Measurements from ENCODE around the gene CORO1C.
"Not testable (repeated sequence)": the region's sequence is repeated elsewhere in the genome, so short reads cannot be mapped to it uniquely, and the experiment has no call there.

Gene CORO1C

DNA sequence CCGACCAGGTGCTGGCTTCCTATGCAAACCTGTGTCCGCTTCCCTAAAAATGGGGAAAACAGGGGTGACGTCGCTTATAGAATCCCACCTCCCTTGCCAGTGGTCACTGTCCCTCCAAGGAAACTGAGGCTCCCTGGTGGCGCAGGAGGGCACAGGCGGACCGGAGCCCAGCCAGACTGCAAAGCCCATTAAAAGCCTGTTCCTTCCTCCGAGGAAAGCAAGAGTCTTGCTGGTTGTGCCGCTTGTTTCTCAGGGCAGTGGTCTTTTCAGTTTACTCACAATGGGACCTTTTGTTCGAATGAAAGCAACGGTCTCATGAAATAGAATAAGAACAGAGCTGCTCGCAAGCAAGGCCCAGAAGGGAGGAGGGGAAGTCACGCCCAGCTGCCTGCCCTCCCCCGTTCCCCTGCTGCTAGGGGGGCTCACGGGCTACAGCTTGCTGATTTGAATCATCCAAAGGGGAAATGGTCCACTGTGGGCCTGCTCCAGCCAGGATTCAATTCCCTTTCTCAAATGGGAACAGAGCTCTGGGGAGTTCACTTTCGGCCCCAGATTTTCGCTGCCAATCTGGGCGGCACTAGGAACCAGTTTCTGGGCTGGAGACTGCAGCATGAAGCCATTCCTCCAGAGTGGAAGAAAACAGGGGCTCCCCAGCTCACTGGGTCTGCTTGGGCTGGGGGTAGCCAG, 93.0 kb downstream of the CORO1C start:
- in situ Hi-C loops (cut with HindIII; ENCODE audit: low sequenced_read_pairs) = no loop called here

DNA sequence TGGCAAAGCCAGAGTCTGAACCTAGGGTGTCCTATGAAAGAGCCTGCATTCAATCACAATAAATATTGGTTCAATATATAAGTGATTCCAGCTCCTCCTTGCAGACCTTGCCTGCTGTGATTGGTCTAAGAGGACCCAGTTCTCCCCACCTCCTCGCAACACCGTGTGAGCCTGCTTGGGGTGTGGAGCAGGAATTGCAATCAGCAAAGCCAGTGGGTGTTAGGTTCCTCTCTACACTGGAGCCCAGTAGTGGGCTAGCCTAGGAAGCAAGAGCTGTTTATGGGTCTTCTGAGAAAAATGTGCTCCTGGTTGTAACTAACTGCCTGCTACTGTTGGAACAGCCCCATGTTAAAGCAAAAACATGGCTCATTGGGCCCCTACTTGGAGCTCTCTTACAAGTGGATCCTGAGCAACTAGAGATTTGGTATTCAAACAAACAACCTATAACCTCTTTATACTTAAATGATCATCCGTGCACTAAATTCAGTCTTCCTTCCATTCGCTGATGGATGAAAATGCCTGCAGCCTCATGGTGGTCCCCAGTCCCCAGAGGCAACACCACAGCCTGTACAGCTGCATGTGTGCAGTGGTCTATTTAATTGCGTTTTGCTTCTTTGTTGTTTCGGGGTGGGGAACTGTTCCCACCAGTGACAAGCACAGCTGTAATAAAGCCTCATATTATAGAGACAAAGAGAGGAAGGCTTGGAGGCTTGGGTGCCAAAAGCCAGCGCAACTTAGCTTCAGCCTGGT, 93.9 kb downstream of the CORO1C start:
- in situ Hi-C loops (cut with HindIII; ENCODE audit: low sequenced_read_pairs) = no loop called here

DNA sequence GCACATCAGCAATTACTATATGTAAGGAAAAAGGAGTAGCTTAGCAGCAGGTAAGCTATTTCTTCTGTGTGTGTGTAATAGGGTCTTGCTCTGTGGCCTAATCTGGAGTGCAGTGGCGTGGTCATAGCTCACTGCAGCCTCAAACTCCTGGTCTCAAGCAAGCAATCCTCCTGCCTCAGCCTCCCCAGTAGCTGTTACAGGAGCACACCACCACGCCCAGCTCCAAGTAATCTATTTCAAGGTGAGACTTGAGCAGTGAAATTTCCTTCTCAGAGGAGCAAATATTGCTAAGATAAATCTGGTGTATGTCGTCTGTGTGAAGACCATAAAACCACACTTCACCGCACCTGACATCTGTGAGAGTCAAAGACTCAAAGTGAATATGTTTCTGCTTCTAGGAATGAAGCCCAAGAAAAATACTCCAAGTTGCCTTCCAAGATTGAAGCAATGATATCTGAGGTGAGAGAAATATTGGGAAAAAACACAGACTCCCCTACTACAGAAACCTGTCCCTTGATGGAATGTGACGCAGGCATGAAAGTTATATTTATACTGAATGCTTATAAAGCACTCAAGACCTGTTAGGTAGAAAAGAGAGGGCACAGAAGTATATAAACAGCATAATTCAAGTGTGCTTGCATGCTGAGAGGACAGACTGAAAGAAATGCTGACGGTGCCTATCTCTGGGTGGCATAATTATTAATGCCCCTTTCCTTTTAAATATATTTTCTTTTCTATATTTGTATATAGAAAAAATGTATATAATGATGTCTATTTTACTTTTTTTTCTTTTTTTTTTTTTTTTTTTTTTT, 95.1 kb downstream of the CORO1C start:
- in situ Hi-C loops (cut with HindIII; ENCODE audit: low sequenced_read_pairs) = no loop called here

DNA sequence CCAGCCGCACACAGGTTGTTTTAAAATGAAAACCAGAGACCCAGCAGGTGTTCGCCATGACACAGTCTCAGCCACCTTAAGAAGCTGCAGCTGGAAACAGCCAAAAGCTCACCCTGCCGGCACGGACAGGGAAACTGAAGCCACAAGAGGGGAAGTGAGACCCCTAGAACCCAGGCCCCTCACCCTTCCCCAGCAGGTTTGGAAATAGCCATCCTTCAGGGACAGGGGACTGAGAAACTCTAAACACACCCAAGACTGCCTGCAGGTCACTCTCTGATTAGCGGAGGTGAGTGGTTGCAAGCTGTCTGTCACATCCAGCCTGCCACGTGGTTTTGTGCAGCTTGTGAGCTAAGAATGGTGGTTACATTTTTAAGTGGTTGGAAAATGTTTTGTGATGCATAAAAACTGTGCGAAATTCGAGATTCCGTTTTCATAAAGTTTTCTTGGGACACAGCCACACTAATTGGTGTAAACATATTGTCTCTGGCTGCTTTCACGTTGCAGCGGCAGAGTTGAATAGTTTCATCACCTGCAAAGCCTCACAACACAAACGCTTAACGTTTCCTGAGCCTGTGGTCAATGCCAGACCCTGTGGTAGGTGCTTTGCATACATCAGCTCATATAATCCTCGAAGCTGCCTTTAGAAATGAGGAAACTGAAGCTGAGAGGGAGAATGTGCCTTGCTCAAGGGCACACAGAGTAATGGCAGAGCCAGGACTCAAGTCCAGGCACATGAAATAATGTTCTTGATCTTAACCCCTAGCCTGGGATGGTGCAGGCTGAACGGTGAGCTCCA, 95.9 kb downstream of the CORO1C start:
- in situ Hi-C loops (cut with HindIII; ENCODE audit: low sequenced_read_pairs) = no loop called here

DNA sequence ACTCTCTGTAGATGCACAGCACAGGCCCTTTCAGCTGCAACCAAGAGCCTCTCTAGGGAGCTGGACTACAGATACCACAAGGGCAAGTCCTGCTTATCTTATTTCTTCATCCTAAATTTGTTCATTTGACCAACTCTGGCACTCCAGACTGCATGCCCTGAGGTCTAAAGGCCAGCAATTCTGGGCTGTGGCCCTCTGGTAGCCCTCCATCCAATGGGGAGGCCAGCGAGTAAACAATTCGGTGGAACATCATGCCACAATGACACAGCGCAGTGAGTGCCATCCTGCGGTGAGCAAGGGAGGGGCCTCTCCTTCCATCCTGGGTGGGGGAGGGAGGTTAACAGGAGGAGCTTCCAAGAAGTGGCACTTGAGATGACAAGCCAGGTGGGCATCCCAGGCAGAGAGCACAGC, 97.0 kb downstream of the CORO1C start:
- in situ Hi-C loops (cut with HindIII; ENCODE audit: low sequenced_read_pairs) = no loop called here

DNA sequence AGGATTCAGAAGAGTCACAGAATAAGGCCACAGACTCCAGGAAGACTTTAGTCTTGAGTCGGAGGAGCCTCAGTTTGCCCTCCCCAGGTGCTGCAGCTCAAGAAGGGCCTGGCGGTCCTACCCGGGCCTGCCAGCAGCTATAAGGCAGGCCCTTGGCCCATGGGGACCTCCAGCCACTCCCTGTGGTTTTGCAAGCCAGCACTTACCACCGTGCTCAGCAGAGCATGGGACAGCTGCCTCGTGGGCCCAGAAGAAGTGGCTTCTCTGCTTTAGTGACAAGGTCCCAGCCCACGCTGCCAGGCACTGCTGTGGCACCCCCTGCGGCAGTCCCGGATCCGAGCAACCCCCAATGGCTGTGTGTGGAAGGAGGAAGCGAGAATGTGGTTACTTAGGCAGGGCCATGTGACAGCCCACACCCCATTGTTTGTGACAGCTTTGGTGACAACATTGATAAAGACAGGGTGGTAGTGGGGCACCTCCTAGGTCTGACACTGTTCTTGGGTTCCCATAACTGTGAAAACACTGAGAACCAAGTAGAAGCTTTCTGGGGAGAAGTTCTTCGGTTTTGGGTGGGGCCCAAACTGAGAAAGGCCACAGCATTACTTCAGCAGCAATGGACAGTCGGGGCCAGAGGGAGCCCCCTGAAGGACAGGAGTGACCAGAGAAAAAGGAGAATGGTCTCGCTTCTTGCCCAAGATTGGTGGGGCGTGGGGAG, 97.6 kb downstream of the CORO1C start, which contains the start of gene SELPLG:
SELPLG (minus strand) TSS at position 361 of the 715 bp plus-strand sequence. CDS start 9,587 bp downstream, outside the sequence.
- in situ Hi-C loops (cut with HindIII; ENCODE audit: low sequenced_read_pairs) = no loop called here

DNA sequence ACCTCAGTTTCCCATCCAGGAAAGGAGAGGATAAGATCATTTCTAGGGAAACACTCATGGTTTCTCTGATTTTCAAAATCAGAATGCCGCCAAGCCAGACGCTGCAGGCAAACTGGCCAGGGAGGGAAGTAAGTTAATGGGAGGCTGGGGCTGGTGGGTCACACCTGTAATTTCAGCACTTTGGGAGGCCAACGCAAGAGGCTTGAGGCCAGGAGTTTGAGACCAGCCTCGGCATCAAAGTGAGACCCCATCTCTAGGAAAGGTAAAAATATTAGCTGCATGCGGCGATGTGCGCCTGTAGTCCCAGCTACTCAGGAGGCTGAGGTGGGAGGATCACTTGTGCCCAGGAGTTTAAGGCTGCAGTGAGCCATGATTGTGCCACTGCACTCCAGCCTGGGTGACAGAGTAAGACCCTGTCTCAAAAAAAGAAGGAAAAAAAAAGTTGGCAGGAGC, 98.2 kb downstream of the CORO1C start:
- in situ Hi-C loops (cut with HindIII; ENCODE audit: low sequenced_read_pairs) = no loop called here

DNA sequence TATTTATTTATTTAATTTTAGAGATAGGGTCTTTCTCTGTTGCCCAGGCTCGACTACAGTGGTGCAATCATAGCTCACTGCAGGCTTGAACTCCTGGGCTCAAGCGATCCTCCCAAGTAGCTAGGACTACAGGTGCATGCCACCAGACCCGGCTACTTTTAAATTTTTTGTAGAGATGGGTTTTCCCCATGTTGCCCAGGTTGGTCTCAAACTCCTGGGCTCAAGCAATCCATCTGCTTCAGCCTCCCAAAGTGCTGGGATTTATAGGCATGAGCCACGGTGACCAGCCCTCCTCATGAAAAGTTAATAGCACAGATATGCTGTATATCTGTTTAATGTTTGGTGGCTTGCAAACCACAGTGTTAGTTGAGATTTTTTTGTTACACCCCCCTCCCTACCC, 100.1 kb downstream of the CORO1C start:
- in situ Hi-C loops (cut with HindIII; ENCODE audit: low sequenced_read_pairs) = not testable (repeated sequence)

DNA sequence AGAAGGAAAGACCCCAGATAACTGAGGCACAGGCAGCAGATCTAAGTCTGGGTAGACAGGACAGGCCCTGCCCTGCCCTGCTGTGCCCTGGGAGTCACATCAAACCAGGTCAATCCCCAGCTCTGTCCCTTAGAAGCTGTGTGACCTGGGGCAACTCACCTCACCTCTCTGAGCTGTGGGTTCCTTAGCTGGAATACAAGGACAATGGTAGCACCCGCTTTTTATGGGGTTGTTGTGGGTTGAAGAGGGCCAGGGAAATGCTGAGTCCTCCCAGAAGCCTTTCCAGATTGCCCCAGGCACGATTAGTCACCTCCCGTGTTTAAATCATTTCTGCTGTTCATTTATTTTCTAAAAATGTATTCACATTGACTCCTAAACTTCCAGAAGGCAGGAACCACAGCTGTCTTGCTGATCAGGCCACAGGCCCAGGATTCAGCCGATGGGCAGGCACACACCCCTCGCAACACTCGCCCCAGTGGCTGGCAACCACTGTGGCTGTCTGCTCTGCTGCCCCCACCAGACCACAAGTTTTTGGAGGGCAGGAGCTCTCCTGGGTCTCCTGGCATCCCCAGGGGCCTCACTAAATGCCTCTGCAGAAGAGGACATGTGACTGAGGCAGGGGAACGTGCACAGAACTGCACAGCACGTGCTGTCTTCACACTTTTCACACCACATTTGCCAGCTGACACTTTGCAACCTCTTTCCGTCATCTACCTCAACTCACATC, 100.7 kb downstream of the CORO1C start:
- in situ Hi-C loops (cut with HindIII; ENCODE audit: low sequenced_read_pairs) = no loop called here

DNA sequence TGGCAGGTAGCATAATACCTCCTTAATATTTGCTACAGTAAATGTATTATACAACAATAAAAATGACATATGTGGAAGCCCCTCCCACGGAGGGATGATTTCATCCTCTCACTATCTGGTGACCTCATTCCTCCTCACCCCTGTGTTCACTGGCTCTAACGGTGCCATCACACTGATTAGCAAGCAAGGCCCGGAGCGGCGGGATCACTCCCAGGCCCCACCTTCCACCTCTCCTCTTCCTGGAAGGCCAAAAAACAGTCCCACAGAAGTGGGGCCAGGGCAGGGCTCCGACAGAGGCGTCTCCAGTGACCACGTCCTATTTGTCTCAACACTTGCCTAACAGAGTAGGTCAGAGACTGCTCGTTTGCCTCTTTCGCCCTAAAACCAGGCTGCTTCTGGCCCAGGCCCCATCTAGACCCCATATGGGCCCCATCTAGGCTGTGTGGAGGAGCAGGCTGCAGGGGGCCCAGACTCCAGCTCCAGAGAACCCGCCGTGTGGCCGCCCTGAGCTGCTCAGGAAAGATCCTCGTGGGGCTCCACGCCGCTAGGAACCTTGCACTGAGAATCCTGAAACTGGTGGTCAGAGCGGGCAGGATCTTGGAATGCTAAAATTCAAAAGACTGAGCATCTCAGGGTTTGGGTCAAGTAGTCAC, 101.4 kb downstream of the CORO1C start:
- in situ Hi-C loops (cut with HindIII; ENCODE audit: low sequenced_read_pairs) = no loop called here

DNA sequence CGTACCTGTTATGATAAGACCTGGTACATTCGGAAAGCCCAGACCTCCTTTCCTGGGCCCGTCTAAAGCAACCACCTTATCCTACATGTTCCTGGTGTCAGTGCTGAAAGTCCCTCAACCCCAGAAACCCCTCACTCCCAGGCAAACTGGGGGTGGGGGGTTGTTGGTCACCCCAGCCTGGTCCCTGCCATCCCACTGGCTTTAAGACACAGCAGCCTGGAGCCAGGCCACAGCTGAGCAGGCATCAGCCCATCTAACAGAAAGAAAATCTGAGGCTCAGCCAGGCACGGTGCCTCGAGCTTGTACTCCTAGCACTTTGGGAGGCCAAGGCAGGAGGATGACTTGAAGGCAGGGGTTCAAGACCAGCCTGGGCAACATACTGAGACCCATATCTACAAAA, 102.2 kb downstream of the CORO1C start:
- in situ Hi-C loops (cut with HindIII; ENCODE audit: low sequenced_read_pairs) = no loop called here

DNA sequence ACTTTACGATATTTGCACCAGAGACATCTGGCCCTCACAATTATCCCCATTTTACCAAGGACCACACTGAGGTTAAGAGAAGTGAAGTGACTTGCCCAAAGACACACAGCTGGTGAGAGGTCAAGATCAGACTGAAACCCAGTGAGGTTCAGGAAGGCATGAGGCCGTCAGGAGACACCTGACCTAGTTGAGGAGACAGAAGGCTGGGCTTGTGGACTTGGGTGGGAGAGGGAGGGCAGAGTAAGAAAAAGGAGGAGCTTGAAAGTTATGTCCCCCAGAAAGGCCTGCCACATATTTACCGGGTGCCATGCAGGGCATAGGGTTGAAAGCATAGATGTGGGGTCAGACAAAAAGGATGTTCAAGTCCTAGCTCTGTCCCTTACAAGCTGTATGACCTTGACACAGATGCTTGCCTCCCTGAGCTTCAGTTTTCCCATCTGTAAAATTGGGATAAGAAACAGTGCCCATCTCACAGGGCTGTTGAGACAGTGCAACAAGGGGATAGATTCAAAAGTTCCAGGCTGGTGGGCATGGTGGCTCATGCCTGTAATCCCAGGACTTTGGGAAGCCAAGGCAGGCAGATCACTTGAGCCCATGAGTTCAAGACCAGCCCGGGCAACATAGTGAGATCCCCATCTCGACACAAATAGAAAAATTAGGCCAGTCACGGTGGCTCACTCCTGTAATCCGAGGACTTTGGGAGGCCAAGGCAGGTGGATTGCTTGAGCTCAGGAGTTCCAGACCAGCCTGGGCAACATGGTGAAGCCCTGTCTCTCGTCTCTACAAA, 104.0 kb downstream of the CORO1C start:
- in situ Hi-C loops (cut with HindIII; ENCODE audit: low sequenced_read_pairs) = no loop called here

DNA sequence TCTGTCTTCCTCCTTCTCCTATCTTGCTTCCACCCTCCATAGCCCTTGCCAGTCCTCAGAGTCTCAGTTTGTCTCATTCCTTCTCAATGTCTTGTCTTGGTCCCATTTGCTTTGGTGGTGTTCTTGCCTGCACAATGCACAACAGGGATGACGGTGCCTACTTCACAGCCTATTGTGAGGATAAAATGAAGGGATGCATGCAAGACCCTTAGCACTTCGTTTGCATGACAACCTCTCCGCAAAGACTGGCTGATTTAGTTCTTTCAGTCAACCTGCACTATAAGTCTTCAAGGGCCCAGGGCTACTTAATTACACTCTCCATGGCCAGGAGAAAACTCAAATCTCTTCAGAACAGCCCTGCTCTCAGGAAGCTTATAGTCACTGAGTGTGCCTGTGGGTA, 106.1 kb downstream of the CORO1C start:
- in situ Hi-C loops (cut with HindIII; ENCODE audit: low sequenced_read_pairs) = no loop called here

DNA sequence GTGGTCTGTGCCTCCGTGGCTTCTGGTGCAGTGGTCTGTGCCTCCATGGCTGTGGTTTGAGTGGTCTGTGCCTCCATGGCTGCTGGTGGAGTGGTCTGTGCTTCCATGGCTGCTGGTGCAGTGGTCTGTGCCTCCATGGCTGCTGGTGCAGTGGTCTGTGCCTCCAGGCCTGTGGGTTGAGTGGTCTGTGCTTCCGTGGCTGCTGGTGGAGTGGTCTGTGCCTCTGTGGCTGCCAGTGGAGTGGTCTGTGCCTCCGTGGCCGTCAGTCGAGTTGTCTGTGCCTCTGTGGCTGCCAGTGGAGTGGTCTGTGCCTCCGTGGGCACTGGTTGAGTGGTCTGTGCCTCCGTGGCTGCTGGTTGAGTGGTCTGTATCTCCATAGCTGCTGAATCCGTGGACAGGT, 107.7 kb downstream of the CORO1C start:
- in situ Hi-C loops (cut with HindIII; ENCODE audit: low sequenced_read_pairs) = no loop called here

DNA sequence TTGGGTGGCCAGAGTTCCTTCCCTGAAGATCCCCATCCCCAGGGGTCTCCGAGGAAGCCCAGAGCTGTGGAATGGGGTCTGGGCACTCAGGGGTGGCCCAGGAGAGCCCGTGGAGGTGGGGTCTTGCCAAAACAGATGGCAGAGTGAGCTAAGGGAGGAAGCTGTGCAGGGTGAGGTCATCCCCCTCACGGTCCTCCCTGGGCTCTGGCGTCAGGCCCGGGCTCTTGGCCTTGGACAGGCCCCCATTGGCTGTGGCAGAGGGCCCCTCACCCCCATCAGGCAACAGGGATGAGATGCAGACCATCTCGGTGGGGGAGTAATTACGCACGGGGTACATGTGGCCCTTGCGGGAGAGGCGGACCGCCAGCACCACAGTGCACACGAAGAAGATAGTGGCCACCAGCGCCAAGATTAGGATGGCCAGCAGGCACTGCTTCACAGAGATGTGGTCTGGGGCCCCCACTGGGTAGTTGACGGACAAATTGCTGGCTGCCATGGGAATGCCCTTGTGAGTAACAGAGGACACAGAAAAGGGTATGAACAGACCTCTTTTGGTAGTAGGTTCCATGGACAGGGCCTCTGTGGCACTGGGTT, 108.3 kb downstream of the CORO1C start:
- in situ Hi-C loops (cut with HindIII; ENCODE audit: low sequenced_read_pairs) = no loop called here

DNA sequence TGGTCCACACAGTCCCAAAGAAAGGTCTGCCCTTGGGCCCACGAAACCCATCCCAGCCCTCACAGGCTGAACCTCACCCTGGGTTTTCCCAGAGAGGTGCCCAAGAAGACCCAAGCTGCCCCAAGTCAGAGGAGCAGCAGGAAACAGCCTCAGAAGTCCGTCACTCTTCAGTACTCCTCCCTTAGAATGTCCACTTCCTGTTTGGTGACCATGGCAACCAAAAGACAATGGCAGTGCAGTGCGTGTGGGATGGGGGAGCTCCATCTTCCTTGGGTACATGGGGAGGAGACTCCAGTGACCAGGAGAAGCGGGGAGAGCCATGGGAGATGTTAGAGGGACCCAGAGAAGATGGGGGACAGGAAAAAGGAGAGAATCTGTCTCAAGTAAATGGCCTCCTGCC, 108.9 kb downstream of the CORO1C start:
- in situ Hi-C loops (cut with HindIII; ENCODE audit: low sequenced_read_pairs) = no loop called here

DNA sequence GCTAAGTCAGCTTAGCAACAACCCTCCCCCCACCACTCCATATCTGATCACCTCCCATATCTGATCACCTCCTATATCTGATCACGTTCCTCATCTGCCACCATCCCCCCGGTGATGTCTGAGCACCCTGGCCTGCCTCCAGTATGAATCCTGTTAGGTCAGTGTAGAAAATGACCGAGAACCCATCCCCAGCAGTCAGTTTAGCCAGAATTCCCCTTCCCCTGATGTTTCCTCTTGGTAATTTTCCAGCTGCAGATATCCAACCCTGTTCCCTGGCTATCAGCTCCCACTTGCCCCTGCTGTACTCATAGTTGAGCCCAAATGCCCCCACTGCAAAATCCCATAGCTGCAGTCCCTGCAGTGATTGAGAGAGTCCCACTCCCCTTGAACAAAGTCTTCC, 110.2 kb downstream of the CORO1C start:
- in situ Hi-C loops (cut with HindIII; ENCODE audit: low sequenced_read_pairs) = no loop called here

Measured in DLD1 (cell line).